MM.1S (cell line): ENCODE measurements around the gene MACROD2.

Experiments
- DNase-seq: peaks from one replicate; pipeline ENCODE4 v3.0.0-alpha.2; 2015
- H2AFZ ChIP-seq: fragments of 300-600 bp; sonication (generic); 2 replicates; pipeline ENCODE4 v1.6.0; 2016; ENCODE audit warnings: antibody characterized with exemption, low read length
- H3F3A ChIP-seq: fragments of 300-600 bp; sonication (generic); 2 replicates; pipeline ENCODE4 v1.6.1; 2016; ENCODE audit warnings: mild to moderate bottlenecking, antibody characterized with exemption, low read length, moderate library complexity, mixed read lengths; ENCODE audit not compliant: insufficient read depth
- H3K27ac ChIP-seq: fragments of 300-600 bp; sonication (generic); 2 replicates; pipeline ENCODE4 v1.5.1; 2016; ENCODE audit warnings: mild to moderate bottlenecking, low read length
- H3K27me3 ChIP-seq: fragments of 300-600 bp; sonication (generic); replicated peaks from 2 replicates; pipeline ENCODE4 v1.6.0; 2016; ENCODE audit warnings: low read length; ENCODE audit not compliant: insufficient read depth
- H3K36me3 ChIP-seq: fragments of 300-600 bp; sonication (generic); replicated peaks from 2 replicates; pipeline ENCODE4 v1.6.1; 2016; ENCODE audit warnings: mild to moderate bottlenecking, low read length, mixed read lengths; ENCODE audit not compliant: insufficient read depth
- H3K4me1 ChIP-seq: fragments of 300-600 bp; sonication (generic); 2 replicates; pipeline ENCODE4 v1.6.1; 2016; ENCODE audit warnings: low read length, mixed read lengths
- H3K4me2 ChIP-seq: fragments of 300-600 bp; sonication (generic); 2 replicates; pipeline ENCODE4 v1.6.0; 2016; ENCODE audit warnings: low read depth, low read length
- H3K4me3 ChIP-seq: fragments of 300-600 bp; sonication (generic); 2 replicates; pipeline ENCODE4 v1.5.1; 2016; ENCODE audit warnings: low read length, mixed read lengths
- H3K79me2 ChIP-seq: fragments of 300-600 bp; sonication (generic); 2 replicates; pipeline ENCODE4 v1.6.1; 2016; ENCODE audit warnings: mixed run types, low read length, mixed read lengths
- H3K9ac ChIP-seq: fragments of 300-600 bp; sonication (generic); 2 replicates; pipeline ENCODE4 v1.6.1; 2016; ENCODE audit warnings: low read length, mixed read lengths
- H3K9me2 ChIP-seq: fragments of 300-600 bp; sonication (generic); replicated peaks from 2 replicates; pipeline ENCODE4 v1.6.1; 2016; ENCODE audit warnings: mild to moderate bottlenecking, low read length, mixed read lengths; ENCODE audit not compliant: insufficient read depth
- H3K9me3 ChIP-seq: fragments of 300-600 bp; sonication (generic); replicated peaks from 2 replicates; pipeline ENCODE4 v1.6.1; 2016; ENCODE audit warnings: mild to moderate bottlenecking, low read length, mixed read lengths; ENCODE audit not compliant: insufficient read depth
- H4K20me1 ChIP-seq: fragments of 300-600 bp; sonication (generic); 2 replicates; pipeline ENCODE4 v1.6.1; 2016; ENCODE audit warnings: mild to moderate bottlenecking, low read length, moderate library complexity, mixed read lengths; ENCODE audit not compliant: insufficient read depth
- CTCF ChIP-seq: fragments of 300-600 bp; sonication (generic); IDR thresholded peaks from 2 replicates; pipeline ENCODE4 v1.5.1; 2016; ENCODE audit warnings: antibody characterized with exemption, low read length, mixed read lengths
- EZH2 ChIP-seq: fragments of 300-600 bp; sonication (generic); optimal IDR thresholded peaks from 2 replicates; pipeline ENCODE3; 2017; ENCODE audit warnings: low read depth, mild to moderate bottlenecking, antibody characterized with exemption, low read length, mixed read lengths
- EZH2phosphoT487 ChIP-seq: fragments of 300-600 bp; sonication (generic); IDR thresholded peaks from 2 replicates; pipeline ENCODE4 v1.6.1; 2018; ENCODE audit warnings: antibody characterized with exemption, low read length

MACROD2 gene

GRCh38 chr20:15026759-15027158 is 1031.4 kb downstream of the MACROD2 start:
- no peak for DNase-seq
- H3K79me2 ChIP-seq: no peaks in the 10 kb centered on the region
- TF ChIP-seq EZH2phosphoT487: no peak
- no peak for TF ChIP-seq EZH2
- TF ChIP-seq CTCF: no peak

GRCh38 chr20:15030826-15031225 is 1035.5 kb downstream of the MACROD2 start:
- Histone ChIP-seq H4K20me1 (no peaks in the 10 kb centered on the region), H3K9me3 (no peaks in the 10 kb centered on the region)
- no peak for DNase-seq

More at GRCh38 chr20:15026759-15027158, 1031.4 kb downstream of the MACROD2 start:
- no peaks in the 10 kb centered on the region for H4K20me1 ChIP-seq
- no peak overlapping the region for H3K27ac ChIP-seq
- no peak overlapping the region for H2AFZ ChIP-seq
- H3K4me1 ChIP-seq: no peaks in the 10 kb centered on the region
- H3K9ac ChIP-seq: no peak overlapping the region
- H3K27me3 ChIP-seq: no peaks in the 10 kb centered on the region
- no peaks in the 10 kb centered on the region for H3K9me2 ChIP-seq
- no peak overlapping the region for H3K4me2 ChIP-seq
- no peak overlapping the region for H3K4me3 ChIP-seq
- H3K36me3 ChIP-seq: no peaks in the 10 kb centered on the region
- H3K9me3 ChIP-seq: no peaks in the 10 kb centered on the region
- no peaks in the 10 kb centered on the region for H3F3A ChIP-seq

GRCh38 chr20:15031546-15032351 is 1036.4 kb downstream of the MACROD2 start:
- H3K9me2 ChIP-seq: no peaks in the 10 kb centered on the region
- no peaks in the 10 kb centered on the region for H3K9me3 ChIP-seq
- H3K27me3 ChIP-seq: no peaks in the 10 kb centered on the region
- H3K4me1 ChIP-seq: no peaks in the 10 kb centered on the region
- no peak for DNase-seq
- H3K4me2 ChIP-seq: no peak overlapping the region
- no peak overlapping the region for H2AFZ ChIP-seq
- no peak overlapping the region for H3K9ac ChIP-seq
- no peak overlapping the region for H3K27ac ChIP-seq
- H4K20me1 ChIP-seq: no peaks in the 10 kb centered on the region
- no peaks in the 10 kb centered on the region for H3K79me2 ChIP-seq
- no peaks in the 10 kb centered on the region for H3F3A ChIP-seq
- H3K4me3 ChIP-seq: no peak overlapping the region
- H3K36me3 ChIP-seq: no peaks in the 10 kb centered on the region
- TF ChIP-seq EZH2phosphoT487 (no peak), EZH2 (no peak), CTCF (no peak)

More at GRCh38 chr20:15030826-15031225, 1035.5 kb downstream of the MACROD2 start:
- TF ChIP-seq EZH2 (no peak), CTCF (no peak), EZH2phosphoT487 (no peak)
- Histone ChIP-seq H3K4me2 (no peak overlapping the region), H3K9ac (no peak overlapping the region), H3K79me2 (no peaks in the 10 kb centered on the region), H2AFZ (no peak overlapping the region), H3K27ac (no peak overlapping the region), H3K4me1 (no peaks in the 10 kb centered on the region), H3K27me3 (no peaks in the 10 kb centered on the region), H3K36me3 (no peaks in the 10 kb centered on the region), H3K9me2 (no peaks in the 10 kb centered on the region), H3K4me3 (no peak overlapping the region), H3F3A (no peaks in the 10 kb centered on the region)
